COLO829 (cell line): ENCODE measurements around the gene CLEC4G.

ENCODE experiments used
- DNase-seq: peaks from one replicate; pipeline ENCODE4 v3.0.0; 2012; ENCODE audit warnings: low spot score

The CLEC4G gene

DNA sequence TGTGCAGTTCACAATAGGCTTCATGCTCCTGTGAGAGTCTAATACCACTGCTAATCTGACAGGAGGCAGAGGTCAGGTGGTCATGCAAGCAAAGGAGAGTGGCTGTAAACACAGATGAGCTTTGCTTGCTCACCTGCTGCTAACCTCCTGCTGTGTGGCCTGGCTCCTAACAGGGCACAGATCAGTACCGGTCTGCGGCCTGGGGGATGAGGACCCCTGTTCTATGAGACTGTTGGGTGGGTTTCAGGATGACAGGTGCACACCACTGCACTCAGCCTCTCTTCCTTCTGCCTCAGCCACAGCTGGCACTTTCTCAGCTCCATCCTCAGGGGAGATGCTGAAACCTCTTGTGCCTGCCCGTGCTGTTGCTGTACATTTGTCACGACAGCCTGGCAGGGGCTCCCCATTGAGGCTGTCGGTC lies 9.7 kb downstream of the CLEC4G start:
- no peak for DNase-seq

DNA sequence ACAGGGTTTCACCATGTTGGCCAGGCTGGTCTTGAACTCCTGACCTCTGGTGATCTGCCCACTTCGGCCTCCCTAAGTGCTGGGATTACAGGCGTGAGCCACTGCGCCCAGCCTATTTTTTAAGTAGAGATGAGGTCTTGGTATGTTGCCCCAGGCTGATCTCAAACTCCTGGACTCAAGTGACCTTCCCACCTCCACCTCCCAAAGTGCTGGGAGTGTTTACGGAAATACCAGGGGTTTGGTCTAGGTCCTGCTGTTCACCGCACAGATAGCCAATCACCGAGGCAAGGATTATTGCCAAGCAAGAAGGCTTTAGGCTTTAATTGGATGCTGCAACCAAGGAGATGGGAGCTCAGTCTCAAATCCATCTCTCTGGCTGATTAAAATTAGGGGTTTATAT lies 11.6 kb downstream of the CLEC4G start:
- no peak for DNase-seq

DNA sequence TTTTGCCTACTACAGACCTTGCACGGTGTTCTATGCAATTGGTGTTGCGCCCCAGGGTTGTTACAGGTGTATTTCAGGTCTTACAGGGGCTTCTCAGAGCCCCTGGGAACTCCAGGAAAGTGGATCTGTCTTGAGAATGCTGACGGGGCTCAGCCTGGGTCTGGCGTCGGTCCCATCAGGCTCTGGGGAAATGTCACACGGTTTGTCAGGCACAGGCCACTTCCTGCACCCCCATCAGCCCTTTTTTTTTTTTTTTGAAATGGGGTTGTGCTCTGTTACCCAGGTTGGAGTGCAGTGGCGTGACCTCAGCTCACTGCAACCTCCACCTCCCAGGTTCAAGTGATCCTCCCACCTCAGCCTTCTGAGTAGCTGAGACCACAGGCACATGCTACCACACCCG lies 13.2 kb downstream of the CLEC4G start:
- no peak for DNase-seq

DNA sequence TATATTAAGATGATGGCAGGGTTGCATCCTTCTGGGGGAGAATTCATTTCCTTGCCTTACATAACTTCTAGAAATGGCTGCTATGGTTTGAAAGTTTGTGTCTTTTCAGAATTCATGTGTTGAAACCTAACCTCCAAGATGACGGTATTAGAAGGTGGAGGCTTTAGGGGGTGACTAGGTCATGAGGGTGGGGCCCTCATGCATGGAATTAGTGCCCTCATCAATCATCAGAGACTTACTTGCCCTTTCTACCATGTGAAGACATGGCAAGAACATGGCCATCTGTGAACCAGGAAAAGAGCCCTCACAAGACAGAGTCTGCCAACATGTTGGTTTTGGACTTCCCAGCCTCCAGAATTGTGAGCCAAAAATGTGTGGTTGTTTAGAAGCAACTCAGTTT lies 15.1 kb downstream of the CLEC4G start:
- no peak for DNase-seq

DNA sequence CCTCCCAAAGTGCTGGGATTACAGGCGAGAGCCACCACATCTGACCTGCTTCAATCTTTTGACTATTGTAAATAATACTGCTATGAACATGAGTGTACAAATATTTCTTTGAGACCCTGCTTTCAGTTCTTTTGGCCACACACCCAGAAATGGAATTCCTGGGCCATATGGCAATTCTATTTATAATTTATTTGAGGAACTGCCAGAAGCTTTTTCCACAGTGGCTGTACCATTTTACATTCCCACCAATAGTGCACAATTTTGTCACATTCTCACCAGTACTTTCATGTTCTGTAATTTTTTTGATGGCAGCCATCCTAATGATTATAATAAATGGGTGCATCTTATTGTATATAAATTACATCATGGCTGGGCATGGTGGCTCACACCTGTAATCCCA lies 16.2 kb downstream of the CLEC4G start:
- no peak for DNase-seq

DNA sequence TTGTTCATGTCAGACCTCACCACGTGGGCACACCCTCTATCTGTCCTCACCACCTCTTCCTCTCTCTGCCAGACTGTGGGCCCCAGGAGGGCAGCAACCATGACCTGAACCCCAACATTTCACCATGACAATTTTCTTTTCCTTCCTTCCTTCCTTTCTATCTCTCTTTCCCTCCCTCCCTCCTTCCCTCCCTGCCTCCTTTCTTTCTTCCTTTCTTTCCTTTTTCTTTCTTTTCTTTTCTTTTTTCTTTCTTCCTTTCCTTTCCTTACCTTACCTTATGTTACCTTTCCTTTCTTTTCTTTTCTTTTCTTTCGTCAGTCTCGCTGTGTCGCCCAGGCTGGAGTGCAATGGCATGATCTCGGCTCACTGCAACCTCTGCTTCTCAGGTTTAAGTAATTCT lies 21.3 kb downstream of the CLEC4G start:
- no peak for DNase-seq

DNA sequence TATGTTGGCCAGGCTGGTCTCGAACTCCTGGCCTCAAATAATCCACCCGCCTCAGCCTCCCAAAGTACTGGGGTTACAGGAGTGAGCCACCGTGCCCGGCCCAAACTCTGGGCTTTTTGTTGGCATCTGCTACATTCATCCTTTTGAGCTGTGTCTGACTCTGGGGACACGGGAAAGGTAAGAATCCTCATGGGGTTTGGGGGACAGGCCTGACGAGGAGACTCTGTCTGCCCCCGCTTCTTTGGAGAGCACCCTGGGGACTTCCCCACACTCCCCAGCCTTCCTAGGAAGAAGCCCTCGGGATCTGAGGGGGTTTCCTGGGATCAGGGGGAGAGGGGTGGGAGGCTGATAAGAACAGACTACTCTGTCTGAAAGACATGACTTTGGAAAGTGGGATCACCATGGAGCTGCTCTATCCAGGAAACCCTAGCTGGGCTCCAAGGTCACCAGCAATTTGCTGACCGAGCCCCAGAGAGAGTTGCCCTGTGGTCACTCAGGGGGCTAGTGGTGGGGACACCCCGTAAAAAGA lies 21.9 kb downstream of the CLEC4G start:
- no peak for DNase-seq

DNA sequence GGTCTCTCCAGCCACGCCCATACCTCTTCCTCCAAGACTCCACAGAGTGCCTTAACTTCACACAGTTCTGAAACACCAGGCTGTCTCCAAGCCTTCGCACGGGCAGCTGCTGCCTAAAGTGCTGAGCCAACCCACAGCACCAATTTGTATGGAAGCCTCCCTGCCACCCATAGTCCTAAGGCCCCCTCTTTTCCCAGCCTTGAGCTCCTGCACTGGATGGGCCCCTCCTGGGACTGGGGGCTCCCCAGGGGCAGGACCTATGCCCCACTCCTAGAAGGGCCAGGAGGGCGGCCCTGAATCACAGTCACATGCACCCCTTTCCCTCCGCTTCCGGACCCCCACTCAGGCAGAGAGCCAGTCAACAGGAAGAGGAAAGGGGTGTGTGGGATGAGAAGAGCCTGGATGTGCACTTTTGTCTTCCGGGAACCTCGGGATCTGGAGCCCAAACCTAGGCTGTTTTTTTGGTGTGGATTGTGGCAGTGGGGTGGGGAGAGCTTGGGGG lies 24.9 kb downstream of the CLEC4G start:
- no peak for DNase-seq

DNA sequence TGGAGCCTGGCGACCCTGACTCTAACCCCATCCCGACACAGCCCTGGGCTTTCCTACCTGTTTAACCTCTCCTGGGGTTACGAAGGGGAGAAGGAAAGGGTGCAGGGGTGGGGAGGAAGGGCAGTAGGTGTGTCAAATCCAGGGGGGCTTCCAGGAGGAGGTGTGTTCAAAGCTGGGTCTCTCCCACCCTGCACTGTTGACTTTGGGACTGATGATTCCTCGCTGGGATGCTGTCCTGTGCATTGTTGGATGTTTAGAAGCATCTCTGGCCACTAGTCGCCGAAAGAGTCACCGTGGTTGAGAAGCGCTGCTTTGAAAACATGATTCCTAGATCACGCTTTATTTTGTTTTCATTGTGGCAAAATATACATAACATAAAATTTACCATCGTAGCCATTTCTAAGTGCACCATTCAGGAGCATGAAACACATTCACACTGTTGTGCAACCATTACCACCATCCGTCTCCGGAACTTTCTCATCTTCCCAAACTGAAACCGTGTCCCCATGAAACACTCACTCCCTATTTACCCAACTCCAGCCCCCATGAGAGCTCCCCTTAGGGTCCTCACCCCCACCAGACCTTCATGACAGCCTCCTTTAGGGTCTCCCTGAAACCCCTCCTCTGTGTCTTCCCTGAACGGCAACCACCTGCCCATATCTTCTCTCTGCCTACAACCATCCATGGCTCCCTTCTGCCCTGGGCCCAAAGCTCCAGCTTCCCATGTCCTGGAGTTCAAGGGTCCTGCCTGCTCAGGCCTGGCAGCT lies 25.5 kb downstream of the CLEC4G start:
- no peak for DNase-seq

DNA sequence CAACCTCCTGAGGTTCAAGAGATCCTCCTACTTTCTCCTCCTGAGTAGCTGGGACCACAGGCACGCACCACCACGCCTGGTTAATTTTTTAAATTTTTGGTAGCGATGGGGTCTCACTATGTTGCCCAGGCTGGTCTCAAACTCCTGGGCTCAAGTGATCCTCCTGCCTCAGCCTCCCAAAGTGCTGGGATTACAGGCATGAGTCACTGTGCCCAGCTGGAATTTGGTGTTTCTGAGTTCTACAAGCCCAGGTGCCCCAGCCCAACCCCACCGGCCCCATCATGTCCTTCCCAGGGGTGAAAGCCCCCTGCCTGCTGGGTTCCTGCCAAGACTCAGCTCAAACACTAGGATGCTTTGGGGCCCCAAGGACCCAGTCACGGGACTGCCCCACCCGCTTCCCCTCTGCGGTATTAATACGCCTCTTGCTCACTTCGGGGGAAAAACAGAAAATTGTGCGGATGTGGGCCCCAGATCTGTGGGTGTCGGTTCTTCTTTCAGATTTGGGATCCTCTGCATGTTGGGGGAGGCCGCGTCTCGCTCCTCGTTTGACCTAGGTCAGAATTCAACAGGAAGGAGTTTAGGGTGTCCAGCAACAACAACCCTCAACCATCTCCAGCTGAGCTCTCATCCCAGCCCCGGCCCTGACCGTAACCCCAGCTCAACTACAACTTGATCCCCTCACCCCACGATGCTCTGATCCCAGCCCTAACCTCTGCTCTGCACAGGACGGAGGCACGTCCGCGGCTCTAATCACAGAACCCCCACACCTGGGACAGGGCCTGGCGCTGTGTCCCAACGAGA lies 26.3 kb downstream of the CLEC4G start:
- DNase-seq, result no peak

DNA sequence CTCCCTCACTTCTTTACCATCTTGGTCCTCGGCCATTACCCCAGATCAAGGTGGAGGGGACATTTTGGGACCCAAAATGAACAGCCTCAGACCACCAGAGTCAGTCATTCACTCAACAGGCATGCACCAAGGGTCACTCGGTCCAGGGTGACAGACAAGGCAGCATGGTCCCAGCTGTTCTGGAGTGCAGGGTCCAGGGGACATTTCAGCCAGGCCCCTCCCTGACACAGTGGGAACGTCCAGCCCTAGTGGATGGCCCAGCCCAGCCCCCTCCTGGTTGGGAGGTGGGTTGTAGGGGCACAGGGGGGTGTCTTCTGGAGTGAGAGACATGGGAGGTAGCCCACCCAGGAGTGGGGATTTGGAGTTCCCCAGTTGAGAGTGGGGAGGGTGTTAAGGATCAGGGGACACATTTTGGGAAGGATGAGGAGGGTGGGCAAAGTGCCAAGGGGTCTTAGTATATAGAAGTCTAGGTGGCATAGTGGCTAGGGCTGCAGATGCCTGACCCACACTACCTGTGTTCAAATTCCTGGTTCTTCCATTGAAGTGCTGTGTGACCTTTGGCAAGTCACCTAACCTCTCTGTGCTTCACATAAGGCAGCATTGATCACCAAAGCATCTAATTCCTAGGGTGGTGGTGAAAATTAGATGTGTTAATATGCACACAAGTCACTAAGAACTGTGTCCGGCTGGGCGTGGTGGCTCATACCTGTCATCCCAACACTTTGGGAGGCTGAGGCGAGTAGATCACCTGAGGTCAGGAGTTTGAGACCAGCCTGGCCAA lies 27.4 kb downstream of the CLEC4G start:
- no peak for DNase-seq

DNA sequence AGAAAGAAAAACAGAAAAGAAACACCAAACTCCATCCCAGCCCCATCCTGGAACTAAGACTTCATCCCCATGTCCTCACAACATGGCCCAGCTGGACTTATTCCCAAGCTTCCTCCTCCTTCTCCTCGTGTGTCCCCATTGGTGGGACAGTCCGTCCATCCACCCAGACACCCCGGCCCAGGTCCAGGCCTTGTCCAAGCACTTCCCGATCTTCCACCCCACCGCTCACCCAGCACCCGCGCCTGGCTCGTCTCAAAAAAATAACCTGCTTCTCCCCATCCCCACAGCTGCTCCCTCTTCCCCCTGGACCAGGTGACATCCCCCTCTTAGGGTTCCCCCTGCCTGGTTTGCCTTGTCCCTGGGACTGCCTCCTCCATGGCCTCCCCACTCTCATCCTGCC lies 28.6 kb downstream of the CLEC4G start:
- no peak for DNase-seq

DNA sequence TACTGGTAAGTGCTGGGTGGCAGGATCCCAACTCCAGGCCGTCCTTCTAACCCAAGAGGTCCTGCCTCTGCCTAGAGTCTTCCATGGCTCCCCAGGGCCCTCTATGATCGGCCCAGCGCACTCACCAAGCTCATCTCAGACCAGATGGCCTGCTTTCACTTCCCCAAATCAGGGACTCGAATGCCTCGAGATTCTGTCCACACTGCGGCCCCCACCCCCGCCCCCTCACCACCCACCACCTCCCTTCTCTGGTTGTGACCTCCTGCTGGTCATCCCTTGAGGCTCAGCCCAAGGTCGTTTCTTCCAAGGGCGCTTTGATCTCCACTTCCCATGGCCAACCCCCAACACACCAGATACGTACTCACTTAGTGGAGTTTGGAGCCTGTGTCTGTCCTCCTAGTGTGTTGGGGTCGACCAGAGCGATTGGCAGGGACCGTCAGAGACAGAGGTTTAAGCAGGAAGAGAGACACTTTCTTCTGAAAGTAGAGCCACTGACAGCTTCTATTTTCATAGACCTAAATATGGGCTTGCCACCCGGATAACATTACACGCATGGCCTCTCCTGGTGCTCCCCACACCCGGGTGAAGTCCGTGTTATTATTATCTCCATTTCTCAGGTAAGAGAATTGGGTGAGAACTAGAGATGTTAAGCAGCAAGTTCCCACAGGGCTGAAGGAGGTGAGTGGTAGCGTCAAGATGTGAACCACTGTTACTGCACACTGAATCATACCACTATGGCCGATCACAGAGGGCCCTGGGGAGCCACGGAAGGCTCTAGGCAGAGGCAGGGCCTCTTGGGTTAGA lies 30.1 kb downstream of the CLEC4G start, which contains the start of gene FCER2:
Gene FCER2 (minus strand): TSS at position 478 of the 804 bp plus-strand sequence. CDS start 2,371 bp downstream, outside the sequence.
- no peak for DNase-seq

DNA sequence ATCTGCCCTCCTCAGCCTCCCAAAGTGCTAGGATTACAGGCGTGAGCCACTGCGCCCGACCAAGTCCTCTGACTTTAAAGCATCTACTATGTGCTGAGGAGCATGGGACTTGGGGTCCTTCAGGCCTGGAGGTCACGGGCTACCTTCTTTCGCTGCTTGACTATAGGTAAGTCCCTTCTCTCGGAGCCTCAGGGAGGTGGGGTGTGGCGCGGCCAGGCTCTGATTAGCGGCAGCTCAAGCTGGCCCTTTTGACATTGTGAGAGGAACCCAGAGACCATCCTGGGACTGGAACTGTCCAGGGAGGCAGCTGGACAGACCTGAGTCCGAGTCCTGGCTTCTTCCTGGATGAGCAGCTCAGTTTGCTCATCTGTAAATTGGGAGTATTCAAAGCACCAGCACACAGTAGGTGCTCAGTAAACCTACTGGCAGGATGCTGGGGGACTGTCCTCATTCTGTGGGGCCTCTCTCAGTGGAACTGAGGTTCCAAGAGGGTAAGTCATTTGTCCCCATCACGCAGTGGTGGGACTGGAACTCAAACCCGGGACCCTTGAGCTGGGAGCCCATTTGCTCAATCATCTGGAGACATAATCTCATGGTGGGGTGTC lies 30.8 kb downstream of the CLEC4G start:
- DNase-seq, result no peak

DNA sequence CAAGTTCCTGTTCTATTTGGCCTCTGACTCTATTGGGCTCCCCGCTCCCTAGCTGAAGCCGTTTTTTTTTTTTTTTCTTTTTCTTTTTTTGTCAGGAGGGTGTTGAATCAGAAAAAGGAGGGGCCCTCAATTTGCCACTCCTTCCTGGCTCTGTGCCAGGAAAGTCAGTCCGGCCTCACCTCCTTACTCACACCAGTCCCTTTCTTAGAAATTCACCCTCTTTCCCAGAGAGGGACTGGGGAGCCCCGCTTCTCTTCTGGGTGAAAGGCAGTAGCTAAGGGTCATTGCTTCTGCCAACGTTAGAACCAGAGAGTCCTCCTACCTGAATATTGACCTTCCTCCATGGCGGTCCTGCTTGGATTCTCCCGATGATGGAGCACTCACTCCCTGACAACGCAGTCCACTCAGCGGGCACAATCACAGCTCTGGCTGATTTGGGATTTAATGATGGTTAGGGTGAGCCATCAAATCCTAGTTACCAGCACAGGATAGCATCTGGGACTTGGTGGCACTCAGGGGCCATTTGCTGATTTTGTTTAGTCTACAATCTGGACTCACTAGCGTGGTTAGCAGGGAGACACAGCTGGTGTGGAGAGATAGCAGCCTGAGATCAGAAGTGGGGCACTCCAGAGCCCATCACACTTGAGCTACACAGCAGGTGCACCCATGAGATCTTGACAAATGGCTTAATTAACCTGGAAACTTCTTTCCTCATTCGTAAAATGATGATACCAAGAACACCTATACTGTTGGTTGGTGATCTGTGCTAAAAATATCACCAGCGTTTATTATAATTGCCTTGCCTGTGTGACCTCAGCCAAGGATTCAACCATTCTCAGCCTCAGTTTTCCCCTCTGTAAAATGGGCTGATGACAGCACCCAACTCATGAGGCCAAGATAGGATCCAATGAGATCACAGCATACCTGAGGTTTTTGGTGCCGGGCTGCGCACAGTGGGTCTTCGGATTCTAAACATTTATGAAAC lies 32.2 kb downstream of the CLEC4G start:
- DNase-seq, result no peak

DNA sequence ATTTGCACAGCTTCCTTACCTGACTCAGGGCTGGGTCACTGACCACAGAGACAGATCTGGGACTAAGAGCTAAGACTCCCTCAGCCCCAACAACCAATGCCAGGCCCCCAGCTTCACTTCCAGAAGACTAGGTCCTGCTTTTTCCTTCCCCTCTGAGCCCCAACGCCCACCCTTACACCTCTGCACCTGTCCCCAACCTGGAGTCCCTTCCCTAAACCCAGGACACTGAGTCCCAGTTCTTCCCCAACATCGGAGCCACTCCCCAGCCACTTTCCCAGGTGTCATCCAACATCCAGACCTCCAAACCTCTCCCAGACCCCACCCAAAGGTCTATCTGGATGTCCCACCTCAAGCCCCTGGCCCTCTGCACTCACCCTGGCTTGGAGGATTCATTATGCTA lies 32.9 kb downstream of the CLEC4G start:
- DNase-seq, result no peak

DNA sequence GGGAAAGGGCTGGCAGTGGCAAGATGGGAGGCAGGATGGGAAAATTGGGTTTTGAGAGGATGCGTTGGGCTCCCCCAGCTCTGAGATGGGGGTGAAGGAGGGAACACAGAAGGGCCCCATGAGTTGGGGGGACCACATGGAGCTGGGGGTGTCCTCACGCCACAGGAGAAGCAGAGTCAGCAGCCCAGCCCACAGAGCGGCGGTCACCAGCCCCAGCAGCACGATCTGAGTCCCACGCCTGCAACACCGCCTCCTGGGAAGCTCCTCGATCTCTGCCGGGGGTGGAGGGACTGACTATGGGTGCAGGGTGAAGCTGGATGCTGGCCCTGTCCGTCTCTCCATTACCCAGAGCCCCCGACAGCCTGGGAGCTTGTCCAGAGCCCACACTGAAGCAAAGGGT lies 33.3 kb downstream of the CLEC4G start:
- DNase-seq, result no peak

DNA sequence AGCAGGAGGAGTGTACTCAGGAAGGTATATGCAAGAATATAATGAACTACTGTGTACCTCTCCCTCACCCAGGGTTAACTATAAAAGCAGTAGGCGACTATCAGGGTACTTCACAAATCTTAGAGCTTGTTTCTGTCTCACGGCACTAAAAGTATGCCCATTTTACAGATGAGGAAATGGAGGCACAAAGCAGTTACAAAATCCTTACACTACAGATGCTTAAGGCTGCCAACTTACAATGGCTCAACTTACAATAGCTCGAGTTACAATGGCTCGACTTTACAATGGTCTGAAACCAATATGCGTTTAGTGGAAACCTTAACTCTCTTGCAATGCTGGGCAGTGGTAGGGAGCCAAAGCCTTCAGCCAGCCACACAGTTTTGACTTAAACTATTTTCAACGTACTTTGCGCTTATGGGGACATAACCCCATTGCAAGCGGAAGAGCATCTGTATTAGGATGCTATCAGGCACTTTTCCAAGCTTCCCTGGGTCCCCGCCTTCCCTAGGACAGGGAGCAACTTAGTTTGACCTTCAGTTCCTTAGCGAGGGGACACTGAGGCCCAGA lies 34.1 kb downstream of the CLEC4G start:
- DNase-seq, result no peak

DNA sequence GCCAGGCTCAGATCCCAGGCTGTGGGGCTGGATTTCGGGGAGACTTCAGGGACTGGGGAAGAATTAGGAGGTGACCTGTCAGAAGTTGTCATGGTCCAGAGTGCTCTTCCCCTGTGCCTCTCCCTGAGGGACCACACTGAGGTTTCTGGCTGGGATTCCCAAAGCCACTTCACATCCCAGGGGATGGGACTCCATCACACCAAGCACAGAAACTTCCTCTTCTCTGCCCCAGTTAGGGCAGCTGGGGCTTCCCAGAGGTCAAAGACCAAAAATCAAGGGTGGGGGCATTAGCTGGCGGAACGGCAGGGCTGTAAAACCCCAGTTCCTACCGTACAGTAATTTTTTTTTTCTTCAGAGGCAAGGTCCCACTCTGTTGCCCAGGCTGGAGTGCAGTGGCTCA lies 37.4 kb downstream of the CLEC4G start:
- DNase-seq, result no peak
